ENCODE measurements around the gene CPEB4. TPM values are rescaled to one million over a fixed set of nuclear protein-coding genes. Genes with fewer than 3 reads are reported as not detected.

CPEB4 gene
- total RNA-seq, 1 experiment from 2014 or later = 11.1 TPM

- ATAC-seq (no peak), DNase-seq (ENCODE audit: low read depth, low spot score) (no peak)
- H3K79me2 ChIP-seq (ENCODE audit: insufficient read depth, low read length) = no peaks in the 10 kb centered on the region
- H3K36me3 ChIP-seq (ENCODE audit: control insufficient read depth in 1 of 2, insufficient read depth in 2 of 2, low read length in 2 of 2) = no peaks in the 10 kb centered on the region
- H4K20me1 ChIP-seq (ENCODE audit: insufficient read depth) = no peaks in the 10 kb centered on the region
- no TSS peak for BruUV-seq (replicated peaks)
- H3K9ac ChIP-seq (ENCODE audit: low read length) = no peak overlapping the region
- no peaks in the 10 kb centered on the region for H3K9me3 ChIP-seq (ENCODE audit: control insufficient read depth in 1 of 2, insufficient read depth in 1 of 2, low read depth in 1 of 2, low read length in 2 of 2)
- no peaks in the 10 kb centered on the region for H3K9me2 ChIP-seq (ENCODE audit: insufficient read depth)
- intact Hi-C loops (cut with micrococcal nuclease) = no loop called here
- ChIA-PET CTCF (no interaction called here), POLR2A (no interaction called here), RAD21 (ENCODE audit: low non-redundant PET in 1 of 2, low total read pairs in 2 of 2, uncharacterized antibody in 2 of 2, unreplicated experiment in 2 of 2) (no interaction called here)
- H2AFZ ChIP-seq (ENCODE audit: low read depth, low read length, poor library complexity, severe bottlenecking) = no peak overlapping the region
- TF ChIP-seq REST (IDR thresholded peaks at IDR 0.05; ENCODE audit: low read depth) (no peak), RAD21 (IDR thresholded peaks at IDR 0.05; ENCODE audit: low read depth) (no peak), CBX3 (IDR thresholded peaks at IDR 0.05; ENCODE audit: low read depth) (no peak)
- no peak overlapping the region for H3K4me3 ChIP-seq (replicated peaks in 1 of 2; ENCODE audit: low read depth in 1 of 2, low read length in 2 of 2)
- H3K4me2 ChIP-seq (ENCODE audit: low read length) = no peak overlapping the region
- no peak overlapping the region for H3K27ac ChIP-seq (ENCODE audit: low read depth, low read length)
- no peaks in the 10 kb centered on the region for H3K27me3 ChIP-seq (ENCODE audit: insufficient read depth, low read length)
- H3K4me1 ChIP-seq (ENCODE audit: control insufficient read depth in 1 of 2, insufficient read depth in 2 of 2, low read length in 2 of 2) = no peaks in the 10 kb centered on the region
Measured at GRCh38 chr5:173864126-173865050, 23.8 kb upstream of the CPEB4 start.

GRCh38 chr5:173866243-173866857 lies 21.8 kb upstream of the CPEB4 start:
- H4K20me1 ChIP-seq (ENCODE audit: insufficient read depth) = no peaks in the 10 kb centered on the region
- H3K9me3 ChIP-seq (ENCODE audit: control insufficient read depth in 1 of 2, insufficient read depth in 1 of 2, low read depth in 1 of 2, low read length in 2 of 2) = no peaks in the 10 kb centered on the region
- H3K4me1 ChIP-seq (ENCODE audit: control insufficient read depth in 1 of 2, insufficient read depth in 2 of 2, low read length in 2 of 2) = no peaks in the 10 kb centered on the region
- ChIA-PET RAD21 (ENCODE audit: low non-redundant PET in 1 of 2, low total read pairs in 2 of 2, uncharacterized antibody in 2 of 2, unreplicated experiment in 2 of 2) (no interaction called here), POLR2A (no interaction called here), CTCF (no interaction called here)
- ATAC-seq (no peak), DNase-seq (ENCODE audit: low read depth, low spot score) (no peak)
- BruUV-seq (replicated peaks) = no TSS peak
- no peaks in the 10 kb centered on the region for H3K27me3 ChIP-seq (ENCODE audit: insufficient read depth, low read length)
- no peaks in the 10 kb centered on the region for H3K79me2 ChIP-seq (ENCODE audit: insufficient read depth, low read length)
- H3K36me3 ChIP-seq (ENCODE audit: control insufficient read depth in 1 of 2, insufficient read depth in 2 of 2, low read length in 2 of 2) = no peaks in the 10 kb centered on the region
- intact Hi-C loops (cut with micrococcal nuclease) = no loop called here
- H3K27ac ChIP-seq (ENCODE audit: low read depth, low read length) = no peak overlapping the region
- H3K9ac ChIP-seq (ENCODE audit: low read length) = no peak overlapping the region
- H3K4me2 ChIP-seq (ENCODE audit: low read length) = no peak overlapping the region
- H3K9me2 ChIP-seq (ENCODE audit: insufficient read depth) = no peaks in the 10 kb centered on the region
- no peak overlapping the region for H3K4me3 ChIP-seq (replicated peaks in 1 of 2; ENCODE audit: low read depth in 1 of 2, low read length in 2 of 2)
- H2AFZ ChIP-seq (ENCODE audit: low read depth, low read length, poor library complexity, severe bottlenecking) = no peak overlapping the region
- no peak for TF ChIP-seq EZH2 (IDR thresholded peaks at IDR 0.05)
- no peak for TF ChIP-seq EGR1 (IDR thresholded peaks at IDR 0.05; ENCODE audit: low read depth)
- TF ChIP-seq CBX3 (IDR thresholded peaks at IDR 0.05; ENCODE audit: low read depth) = no peak
- no peak for TF ChIP-seq CTCF (IDR thresholded peaks at IDR 0.05 in 2 of 3, conservative IDR thresholded peaks at IDR 0.05 in 1 of 3; ENCODE audit: borderline replicate concordance in 1 of 3, insufficient read depth in 1 of 3, low read depth in 2 of 3, low read length in 2 of 3)
- no peak for TF ChIP-seq ZNF274 (IDR thresholded peaks at IDR 0.05; ENCODE audit: low read depth, low read length)
- TF ChIP-seq FOSL1 (IDR thresholded peaks at IDR 0.05; ENCODE audit: low read depth) = no peak
- TF ChIP-seq ATF3 (IDR thresholded peaks at IDR 0.05) = no peak
- no peak for TF ChIP-seq ZFX (IDR thresholded peaks at IDR 0.05)
